Tongue (tissue), 2 donors: ENCODE data around the gene ORAI2. TPM values are rescaled to one million over a fixed set of nuclear protein-coding genes. Genes with fewer than 3 reads are reported as not detected.
A peak's percentile ranks its signal among the peaks of the same experiment; 100 is the strongest.
"Not testable (repeated sequence)": the region's sequence is repeated elsewhere in the genome, so short reads cannot be mapped to it uniquely, and the experiment has no call there.

Source experiments
- DNase-seq: peaks from one replicate; pipeline ENCODE4 v3.0.0-alpha.2; 2015
- total RNA-seq: library from RNA; depleted of rRNA; stranded (reverse); fragments of >200 nt; gene quantifications from one replicate; pipeline ENCODE4 v1.2.3, GENCODE V29; 2014

The ORAI2 gene
- total RNA-seq = 19.8 TPM

DNA sequence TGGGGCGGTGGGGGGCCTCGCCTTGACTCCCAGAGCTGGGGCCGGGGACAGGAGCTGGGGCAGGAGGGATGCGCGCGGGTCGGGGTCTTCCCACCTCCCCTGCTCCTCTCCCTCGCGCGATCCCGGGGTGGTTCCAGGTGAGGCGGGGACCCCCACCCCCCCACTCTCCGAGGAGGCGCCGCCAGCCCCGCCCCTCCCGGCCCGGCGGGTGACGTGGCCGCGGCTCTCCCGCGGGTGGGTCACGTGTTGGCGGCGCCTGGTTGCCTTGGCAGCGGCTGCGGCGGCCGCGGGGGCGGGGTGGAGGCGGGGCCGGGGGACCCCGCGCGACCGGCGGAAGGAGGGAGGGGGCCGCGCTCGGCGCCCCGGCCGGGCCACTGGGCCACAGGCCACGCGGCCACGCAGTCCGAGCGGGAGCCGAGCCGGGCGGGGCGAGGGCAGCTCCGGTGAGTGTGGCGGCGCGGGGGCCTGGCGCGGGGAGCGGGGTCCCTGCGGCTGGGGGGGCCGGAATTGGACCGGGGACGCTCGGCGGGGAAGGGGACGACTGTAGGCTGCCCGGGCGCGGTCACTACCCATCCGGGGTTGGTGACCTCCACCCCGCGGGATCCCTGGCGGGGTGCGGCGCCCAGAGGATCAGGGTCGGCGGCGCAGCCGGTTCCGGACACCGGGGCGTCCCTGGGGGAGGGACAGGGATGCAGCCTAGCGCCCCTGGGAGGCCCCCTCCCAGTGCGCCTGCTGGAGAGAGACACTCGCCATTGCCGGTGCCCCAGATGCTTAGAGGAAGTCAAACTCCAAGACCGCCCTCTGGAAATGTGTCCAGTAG lies at the start of gene ORAI2:
Gene ORAI2 (plus strand): TSS at position 357 of the 820 bp plus-strand sequence. CDS start 5,382 bp downstream, outside the sequence.
- peak; percentile 83 for DNase-seq

DNA sequence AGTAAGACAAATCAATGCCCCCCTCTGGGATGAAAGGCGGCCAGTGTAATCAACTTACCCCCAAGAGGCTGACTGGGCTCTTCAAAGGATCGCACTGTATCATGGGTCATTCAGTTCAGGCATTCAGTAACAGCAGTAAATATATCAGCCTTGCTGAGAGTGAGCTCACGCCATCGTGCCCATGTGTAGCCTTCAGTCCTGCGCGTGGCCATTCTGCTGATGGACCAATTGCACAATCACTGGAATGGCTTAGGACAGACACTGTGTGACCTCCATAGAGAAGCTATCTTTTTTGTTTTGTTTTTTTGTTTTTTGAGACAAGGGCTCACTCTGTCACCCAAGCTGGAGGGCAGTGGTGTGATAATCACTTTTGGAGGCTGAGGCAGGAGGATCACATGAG lies 46.3 kb upstream of the ORAI2 start:
- no peak for DNase-seq

DNA sequence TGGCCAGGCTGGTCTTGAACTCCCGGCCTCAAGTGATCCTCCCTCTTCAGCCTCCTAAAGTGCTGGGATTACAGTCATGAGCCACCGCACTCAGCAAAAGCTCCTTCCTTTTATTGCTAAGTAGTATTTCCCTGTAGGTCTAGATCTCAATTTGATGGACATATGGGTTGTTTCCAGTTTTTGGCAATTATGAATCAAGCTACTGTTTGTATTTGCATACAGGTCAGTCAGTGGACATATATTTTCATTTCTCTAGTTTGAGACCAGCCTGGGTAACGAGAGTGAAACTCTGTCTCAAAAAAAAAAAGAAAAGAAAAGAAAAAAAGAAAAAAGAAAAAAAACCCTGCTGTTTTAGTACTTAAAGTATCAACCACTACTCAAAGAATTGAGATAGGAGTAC lies 43.6 kb upstream of the ORAI2 start:
- DNase-seq = no peak

DNA sequence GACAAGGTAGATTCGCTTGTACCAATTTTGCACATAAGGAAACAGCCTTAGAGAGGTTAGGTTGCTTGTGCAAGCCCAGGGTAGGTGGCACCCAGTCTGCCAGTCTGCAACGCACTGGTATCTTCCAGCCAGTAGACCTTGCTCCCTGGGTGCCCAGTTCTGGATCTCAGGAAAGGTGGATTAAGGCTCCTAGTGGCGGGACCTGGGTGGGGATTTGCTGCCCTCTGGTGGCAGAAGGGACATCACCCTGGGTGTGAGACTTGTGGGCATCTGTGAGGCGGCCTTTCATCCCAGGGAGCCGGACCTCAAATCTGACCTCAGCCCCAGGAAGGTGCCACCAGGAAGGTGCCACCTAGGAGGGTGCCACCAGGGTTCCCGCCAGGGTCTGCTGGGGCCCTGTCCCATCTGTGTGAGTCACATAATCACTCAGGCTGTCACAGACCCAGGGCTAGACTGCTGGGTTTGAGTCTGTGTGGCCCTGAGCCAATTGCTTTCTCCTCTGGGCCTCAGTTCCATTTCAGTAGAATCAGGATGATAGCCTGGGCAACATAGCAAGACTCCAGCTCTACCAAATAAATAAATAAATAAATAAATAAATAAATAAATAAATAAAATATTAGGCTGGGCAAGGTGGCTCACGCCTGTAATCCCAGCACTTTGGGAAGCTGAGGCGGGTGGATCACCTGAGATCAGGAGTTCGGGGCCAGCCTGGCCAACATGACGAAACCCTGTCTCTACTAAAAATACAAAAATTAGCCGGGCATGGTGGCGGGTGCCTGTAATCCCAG lies 42.5 kb upstream of the ORAI2 start:
- DNase-seq = peak; percentile 90

DNA sequence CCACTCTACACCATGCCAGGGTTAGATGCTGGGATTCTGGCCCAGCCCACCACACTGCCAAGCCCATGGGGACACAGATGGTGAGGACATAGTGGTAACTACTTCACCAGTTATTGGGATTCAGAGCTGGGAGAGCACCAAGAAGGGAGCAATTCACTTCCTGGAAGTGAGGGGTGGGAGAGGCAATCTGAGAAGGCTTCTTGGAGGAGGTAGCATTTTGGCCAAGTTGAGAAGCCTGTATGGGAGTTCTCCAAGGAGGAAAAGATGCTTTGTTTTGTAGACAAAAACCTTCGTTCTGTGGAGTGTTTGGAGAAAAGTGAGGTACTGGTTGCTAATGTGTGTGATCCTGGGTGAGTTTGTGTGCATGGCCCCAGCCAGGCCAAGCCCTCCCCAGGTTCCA lies 41.0 kb upstream of the ORAI2 start:
- DNase-seq = no peak

DNA sequence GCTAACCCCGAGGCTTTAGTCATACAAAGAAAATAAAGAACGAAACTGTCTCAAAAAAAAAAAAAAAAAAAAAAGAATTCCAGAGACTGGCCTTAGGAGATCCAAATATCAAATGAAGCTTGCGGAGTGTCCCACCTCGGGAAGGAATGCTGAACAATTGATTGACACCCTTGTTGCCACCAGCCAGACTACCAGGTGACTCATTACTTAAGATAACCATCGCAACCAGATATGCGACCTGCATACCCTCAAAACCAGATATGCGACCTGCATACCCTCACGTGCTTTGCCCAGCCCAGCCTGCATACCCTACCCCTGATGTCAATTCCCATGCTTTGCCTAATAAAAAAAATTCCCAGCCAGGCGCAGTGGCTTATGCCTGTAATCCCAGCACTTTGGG lies 39.9 kb upstream of the ORAI2 start:
- no peak for DNase-seq

DNA sequence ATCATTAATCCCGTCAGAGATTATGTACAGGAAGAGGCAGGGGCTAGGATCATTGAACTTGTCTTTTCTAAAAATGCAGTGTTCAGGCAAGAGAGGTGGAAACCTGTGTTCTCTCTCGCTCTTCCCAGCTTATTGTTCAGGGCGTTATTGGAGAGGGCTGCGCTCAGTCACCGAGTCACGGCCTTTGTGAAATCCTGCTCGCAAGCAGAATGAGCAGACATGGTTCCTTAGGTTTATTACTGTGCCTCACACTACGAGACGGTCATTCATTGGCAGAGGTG lies 37.8 kb upstream of the ORAI2 start:
- no peak for DNase-seq

DNA sequence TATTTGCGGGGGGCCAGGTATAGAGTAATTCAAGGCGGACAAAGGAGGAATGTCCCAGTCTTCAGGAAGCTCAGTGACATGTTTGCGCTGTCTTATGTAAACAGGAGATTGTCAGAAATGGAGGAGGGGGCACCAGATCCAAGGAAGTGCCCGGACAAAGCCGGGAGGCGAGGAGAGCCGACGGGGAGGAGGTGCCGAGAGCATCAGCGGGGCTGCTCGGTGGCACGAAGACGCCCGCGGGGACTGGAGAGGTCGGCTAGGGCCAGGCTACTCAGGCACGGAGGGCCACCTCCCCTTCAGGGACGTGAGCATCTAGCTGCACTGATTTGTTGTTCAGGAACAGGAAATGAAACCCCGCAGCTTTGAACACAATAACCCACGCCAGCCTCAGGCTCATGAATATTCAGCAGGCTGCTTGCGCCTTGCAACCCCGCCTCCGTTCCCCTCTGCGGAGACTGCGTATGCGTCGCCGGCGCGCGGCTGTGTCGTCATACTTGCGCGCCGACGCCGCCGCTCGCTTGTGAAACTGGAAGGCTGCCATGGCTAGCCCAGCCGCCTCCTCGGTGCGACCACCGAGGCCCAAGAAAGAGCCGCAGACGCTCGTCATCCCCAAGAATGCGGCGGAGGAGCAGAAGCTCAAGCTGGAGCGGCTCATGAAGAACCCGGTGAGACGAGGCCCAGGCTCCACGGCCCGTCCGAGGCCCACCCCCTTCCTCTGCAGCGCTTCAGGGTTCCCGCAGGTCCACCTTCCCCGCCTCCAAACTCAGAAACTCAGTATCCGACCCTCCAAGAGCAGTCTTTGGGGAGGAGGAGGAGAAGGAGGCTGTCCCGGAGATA lies 37.3 kb upstream of the ORAI2 start, which contains the start of gene PRKRIP1:
Gene PRKRIP1 (plus strand): TSS at position 491 of the 837 bp plus-strand sequence. CDS start 49 bp downstream, at position 540.
- DNase-seq = peak; percentile 92

DNA sequence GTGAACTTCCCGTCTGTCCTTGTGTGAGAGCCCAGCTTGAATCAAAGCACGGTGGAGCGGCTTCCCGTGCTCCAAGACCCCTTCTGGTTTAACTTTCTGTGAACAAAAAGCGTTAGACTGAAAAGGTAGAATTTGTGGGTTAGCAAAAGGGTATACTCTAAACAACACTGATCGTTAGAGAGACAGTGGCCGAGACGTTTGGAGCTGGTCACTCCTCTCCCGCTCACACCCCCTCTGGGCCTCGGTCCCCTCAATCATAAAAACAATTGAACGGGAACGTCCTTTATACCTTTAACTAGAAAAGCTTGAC lies 36.7 kb upstream of the ORAI2 start:
- no peak for DNase-seq

DNA sequence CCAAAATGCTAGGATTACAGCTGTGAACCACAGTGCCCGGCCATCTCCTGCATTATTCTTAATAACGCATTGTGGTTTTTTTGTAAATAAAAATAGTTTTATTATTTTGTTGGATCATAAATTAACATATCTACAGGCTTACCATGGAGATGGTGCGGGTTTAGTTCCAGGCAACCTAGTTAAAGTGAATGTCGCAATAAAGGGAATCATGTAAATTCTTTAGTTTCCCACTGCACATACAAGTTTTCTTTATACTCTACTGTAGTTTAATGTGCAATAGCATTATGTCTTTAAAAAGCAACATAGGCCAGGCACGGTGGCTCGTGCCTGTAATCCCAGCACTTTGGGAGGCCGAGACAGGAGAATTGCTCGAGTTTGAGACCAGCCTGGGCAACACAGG lies 34.8 kb upstream of the ORAI2 start:
- DNase-seq = no peak

DNA sequence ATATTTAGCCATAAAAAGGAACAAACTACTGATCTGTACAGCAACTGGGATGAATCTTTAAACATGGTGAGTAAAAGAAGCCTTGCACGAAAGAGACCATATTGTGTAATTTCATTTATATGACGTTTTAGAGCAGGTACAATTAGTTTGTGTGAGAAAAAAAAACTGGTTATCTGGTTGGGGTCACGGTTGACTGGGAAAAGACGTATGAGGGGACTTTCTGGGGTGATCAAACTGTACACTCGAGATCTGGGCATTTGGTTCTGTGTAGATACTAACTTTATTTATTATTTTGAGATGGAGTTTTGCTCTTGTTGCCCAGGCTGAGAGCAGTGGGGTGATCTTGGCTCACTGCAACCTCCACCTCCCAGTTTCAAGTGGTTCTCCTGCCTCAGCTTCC lies 33.0 kb upstream of the ORAI2 start:
- DNase-seq = no peak

DNA sequence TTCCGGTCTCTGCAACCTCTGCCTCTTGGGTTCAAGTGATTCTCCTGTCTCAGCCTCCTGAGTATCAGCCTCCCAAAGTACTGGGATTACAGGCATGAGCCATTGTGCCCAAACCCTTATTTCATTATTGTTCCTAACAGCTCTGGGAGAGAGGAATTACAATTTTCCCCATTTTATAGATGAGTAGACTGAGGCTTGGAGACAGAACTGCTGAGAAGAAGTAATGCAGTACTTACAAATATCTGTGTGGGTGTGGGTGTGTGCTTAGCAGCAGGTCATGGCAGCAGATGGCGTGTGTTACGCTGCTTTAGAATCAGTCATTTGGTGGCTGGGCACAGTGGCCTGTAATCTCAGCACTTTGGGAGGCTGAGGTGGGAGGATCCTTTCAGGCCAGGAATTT lies 29.8 kb upstream of the ORAI2 start:
- DNase-seq = no peak

DNA sequence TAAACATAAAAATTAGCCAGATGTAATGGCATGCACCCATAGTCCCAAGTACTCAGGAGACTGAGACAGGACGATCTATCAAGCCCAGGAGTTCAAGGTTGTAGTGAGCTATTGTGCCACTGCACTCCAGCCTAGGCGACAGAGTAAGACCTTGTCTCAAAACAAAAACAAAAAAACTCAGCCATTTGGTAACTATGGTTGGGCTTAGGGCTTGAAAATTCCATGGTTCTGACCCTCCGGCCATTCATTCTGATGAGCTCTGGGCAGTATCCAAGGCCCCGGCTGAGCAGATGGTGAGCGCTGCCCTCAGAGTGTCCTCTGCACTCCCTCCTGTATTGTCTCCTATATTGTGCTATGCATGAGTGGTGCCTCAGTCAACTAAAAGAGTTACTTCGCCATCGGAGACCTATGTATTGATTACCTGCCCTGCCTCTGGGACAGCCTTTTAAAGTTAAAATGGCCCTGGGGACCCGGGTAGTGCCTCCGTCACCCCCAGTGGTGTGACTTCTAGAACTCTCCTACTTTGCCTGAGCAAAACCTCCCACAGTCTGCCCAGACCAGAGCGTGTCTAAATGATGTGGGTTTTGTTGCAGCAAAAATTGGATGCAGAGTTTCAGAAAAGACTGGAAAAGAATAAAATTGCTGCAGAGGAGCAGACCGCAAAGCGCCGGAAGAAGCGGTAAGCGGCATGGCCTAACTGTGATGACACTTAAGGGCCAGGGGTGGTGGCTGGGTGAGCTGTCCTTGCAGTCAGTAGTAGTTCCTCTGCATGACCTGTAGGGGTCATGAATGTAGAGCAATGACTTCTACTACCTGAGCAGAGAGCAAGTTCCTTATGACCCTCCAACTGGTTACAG lies 29.1 kb upstream of the ORAI2 start:
- peak; percentile 47 for DNase-seq

DNA sequence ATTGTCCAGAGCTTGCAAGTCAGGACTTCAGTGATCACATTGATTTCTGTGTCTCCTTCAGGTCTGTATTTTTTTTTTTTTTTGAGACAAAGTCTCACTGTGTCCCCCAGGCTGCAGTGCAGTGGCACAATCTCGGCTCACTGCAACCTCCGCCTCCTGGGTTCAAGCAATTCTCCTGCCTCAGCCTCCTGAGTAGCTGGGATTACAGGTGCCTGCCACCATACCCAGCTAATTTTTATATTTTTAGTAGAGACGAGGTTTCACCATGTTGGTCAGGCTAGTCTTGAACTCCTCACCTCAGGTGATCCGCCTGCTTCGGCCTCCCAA lies 28.6 kb upstream of the ORAI2 start:
- DNase-seq = not testable (repeated sequence)

DNA sequence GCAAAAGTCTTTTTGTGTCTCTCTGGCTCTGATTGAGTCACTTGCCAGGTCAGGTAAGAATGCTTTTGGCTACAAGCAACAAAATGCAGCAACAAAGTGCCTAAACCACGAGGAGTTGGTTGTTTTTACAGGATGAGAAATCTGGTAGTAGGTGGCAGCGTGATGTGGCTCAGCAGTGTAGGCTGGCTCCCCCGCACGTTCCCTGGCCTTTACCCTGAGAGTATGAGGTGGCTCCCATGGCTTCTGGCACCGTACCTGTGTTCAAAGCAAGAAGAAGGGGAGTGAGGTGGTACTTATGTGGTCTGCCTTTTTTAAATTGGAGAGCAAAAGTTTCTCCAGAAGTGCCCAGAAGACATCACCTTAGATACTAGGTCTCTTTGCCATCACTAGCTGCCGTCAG lies 25.5 kb upstream of the ORAI2 start:
- no peak for DNase-seq

DNA sequence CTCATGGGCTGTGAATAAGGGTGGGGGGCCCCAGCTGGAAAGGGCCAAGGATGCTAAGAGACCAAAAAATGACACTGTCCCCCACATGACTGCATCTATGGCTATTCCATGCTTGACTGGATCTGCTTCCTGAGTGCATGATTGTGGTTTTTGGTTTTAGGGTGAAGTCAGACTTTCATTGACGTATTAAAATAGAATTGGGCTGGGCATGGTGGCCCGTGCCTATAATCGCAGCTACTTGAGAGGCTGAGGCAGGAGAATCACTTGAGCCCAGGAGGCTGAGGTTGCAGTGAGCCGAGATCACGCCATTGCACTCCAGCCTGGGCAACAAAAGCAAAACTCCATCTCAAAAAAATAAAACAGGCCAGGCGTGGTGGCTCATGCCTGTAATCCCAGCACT lies 24.8 kb upstream of the ORAI2 start:
- DNase-seq = not testable (repeated sequence)

DNA sequence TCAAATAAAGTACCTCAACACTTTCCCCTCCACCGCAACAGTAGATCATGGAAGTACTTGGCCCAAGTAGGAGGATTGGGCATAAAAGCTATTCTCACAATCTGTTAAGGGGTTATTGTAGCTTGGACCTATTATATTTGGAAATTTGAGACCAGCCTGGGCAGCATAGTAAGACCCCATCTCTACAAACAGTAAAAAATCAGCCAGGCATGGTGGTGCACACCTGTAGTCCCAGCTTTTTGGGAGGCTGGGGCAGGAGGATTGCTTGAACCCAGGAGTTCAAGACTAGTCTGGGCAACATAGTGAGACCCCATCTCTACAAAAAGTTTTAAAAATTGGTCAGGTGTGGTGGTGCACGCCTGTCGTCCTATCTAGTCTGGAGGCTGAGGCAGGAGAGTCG lies 24.0 kb upstream of the ORAI2 start:
- DNase-seq = no peak

DNA sequence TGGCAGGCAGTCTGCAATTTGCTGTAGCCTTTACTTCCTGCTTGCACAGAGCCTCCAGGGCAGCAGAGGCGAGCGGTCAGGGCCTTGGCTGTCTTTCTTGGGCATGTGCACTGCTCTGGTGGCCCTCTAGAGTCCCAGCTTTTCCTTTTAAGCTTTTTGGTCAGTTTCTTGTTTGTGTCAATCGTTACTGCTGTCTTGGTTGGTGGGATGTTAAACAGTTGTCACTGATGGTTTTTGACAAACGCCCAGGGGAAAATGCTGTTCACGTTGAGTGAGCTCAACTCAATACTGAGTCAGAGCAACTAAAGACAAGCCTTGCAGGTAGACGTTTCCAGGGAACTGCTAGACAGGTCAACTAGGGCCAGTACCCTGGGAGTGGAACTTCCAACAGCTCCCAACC lies 23.3 kb upstream of the ORAI2 start:
- DNase-seq = no peak

DNA sequence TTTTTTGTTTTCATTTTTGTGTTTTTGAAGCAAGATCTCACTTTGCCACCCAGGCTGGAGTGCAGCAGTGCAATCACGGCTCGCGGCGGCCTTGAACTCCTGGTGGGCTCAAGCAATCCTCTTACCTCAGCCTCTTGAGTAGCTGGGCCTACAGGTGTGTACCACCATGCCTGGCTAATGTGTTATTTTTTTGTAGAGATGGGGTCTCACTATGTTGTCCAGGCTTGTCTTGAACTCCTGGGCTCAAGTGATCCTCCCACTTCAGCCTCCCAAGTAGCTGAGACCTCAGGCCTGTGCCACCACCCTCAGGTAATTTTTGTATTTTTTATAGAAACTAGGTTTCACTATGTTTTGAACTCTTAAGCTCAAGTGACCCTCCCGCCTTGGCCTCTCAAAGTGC lies 22.5 kb upstream of the ORAI2 start:
- DNase-seq = no peak

DNA sequence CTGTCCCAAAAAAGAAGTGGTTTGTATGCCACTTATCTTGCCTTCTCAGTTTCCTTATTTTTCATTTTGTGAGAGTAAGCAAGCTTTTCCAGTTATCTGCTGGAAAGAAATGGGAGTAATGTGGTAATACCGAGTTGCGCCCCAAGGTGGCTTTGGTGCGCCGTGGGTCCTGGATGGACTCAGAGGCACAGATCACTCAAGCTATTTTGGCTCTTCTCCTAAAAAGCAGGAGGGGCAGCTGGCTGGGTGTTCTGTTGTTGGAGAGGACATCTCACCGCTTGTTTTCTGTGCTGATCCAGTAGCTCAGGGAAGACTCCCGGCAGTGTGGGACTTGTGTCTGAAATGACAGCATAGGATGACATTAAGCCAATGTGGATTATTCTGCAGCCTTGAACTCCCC lies 20.8 kb upstream of the ORAI2 start:
- DNase-seq = peak; percentile 47

DNA sequence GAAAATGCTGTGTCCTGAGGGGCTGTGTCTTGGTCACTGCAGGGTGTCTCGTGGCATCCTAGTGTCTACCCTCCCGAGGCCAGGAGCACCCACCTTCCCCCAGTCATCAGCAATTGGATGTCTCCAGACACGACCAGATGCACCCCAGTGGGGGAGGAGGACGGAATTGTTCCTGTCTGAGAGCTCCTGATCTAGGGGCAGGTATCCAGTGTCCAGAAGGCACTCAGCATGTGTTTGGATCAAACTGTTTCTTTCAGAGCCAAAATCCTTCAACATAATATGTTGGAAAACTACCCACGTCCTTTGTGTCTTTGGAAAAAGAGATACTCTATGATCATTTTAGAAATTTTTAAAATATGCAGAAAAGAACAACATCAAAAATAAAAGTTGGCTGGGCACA lies 20.3 kb upstream of the ORAI2 start:
- no peak for DNase-seq

DNA sequence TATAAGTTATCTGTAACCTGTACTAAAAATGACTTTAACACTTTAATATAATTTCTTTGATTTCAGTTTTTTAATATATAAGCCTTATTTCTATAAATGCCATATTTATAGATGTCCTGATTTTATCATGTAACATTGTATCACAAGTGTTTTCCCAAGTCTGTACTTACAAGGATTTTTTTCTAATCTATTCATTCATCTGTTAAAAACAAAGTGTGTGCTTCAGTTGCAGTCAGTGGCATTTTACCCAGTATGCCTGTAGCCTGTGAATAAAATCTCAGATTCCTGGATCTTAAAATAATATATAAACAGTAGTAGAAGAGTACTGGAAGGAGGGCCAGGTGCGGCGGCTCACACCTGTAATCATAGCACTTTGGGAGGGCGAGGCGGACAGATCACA lies 19.8 kb upstream of the ORAI2 start:
- no peak for DNase-seq
